ENCODE measurements around the gene INSM2. TPM values are rescaled to one million over a fixed set of nuclear protein-coding genes. Genes with fewer than 3 reads are reported as not detected.

INSM2 gene
- total and polyA plus RNA-seq, 2 of the 13 experiments (the other 11 are each of a cell fraction or from before 2014, with no cell fraction given) = not detected

DNA sequence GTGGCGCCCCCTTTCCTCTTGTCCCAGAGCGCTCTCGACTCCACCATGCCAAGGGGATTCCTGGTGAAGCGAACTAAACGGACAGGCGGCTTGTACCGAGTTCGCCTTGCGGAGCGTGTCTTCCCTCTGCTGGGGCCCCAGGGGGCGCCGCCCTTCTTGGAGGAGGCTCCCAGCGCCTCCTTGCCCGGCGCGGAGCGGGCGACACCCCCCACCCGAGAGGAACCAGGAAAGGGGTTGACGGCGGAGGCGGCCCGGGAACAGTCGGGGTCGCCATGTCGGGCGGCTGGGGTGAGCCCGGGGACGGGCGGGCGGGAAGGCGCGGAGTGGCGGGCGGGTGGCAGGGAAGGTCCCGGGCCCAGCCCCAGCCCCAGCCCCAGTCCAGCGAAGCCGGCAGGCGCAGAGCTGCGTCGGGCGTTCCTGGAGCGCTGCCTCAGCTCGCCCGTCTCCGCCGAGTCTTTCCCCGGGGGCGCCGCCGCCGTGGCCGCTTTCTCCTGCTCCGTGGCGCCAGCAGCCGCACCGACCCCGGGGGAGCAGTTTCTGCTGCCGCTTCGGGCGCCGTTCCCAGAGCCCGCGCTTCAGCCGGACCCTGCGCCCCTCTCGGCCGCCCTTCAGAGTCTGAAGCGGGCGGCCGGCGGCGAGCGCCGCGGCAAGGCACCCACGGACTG, 376 bp downstream of the INSM2 start (continued):
- 0 out of 2 replicates have a peak, but pooled peaks have one; percentile 7 for TF ChIP-seq ZNF510 (CRISPR knock-in tag; IDR thresholded peaks at IDR 0.05; ENCODE audit: low read depth)
- no peak for TF ChIP-seq SAFB2 (CRISPR knock-in tag; IDR thresholded peaks at IDR 0.05; ENCODE audit: borderline replicate concordance, low read depth)
- no peak for TF ChIP-seq MXI1 (IDR thresholded peaks at IDR 0.05; ENCODE audit: borderline replicate concordance, low read depth, low read length)
- no peak; the same call in 1 of the 2 replicates for TF ChIP-seq HOXD1 (CRISPR knock-in tag; IDR thresholded peaks at IDR 0.05)
- no peak for TF ChIP-seq FLYWCH1 (CRISPR knock-in tag; IDR thresholded peaks at IDR 0.05)
- TF ChIP-seq NFATC3 (CRISPR knock-in tag; IDR thresholded peaks at IDR 0.05) = 0 out of 2 replicates have a peak, but pooled peaks have one; percentile 68
- 0 out of 2 replicates have a peak, but pooled peaks have one; percentile 53 for TF ChIP-seq ZBTB42 (CRISPR knock-in tag; IDR thresholded peaks at IDR 0.05)
- no peak for TF ChIP-seq ZNF251 (CRISPR knock-in tag; IDR thresholded peaks at IDR 0.05)
- TF ChIP-seq ZFP90 (CRISPR knock-in tag; IDR thresholded peaks at IDR 0.05; ENCODE audit: borderline replicate concordance) = peak; percentile 68; the same call in 1 of the 2 replicates
- TF ChIP-seq KDM1A (CRISPR knock-in tag; IDR thresholded peaks at IDR 0.05) = no peak
- peak; percentile 3 for TF ChIP-seq HNRNPK (IDR thresholded peaks at IDR 0.05; ENCODE audit: low read depth, low read length, poor library complexity, severe bottlenecking)
- TF ChIP-seq ZSCAN12 (CRISPR knock-in tag; IDR thresholded peaks at IDR 0.05) = peak; percentile 45; the same call in 1 of the 2 replicates
- TF ChIP-seq YEATS2 (CRISPR knock-in tag; IDR thresholded peaks at IDR 0.05; ENCODE audit: borderline replicate concordance) = no peak
- TF ChIP-seq, protein P1, sequence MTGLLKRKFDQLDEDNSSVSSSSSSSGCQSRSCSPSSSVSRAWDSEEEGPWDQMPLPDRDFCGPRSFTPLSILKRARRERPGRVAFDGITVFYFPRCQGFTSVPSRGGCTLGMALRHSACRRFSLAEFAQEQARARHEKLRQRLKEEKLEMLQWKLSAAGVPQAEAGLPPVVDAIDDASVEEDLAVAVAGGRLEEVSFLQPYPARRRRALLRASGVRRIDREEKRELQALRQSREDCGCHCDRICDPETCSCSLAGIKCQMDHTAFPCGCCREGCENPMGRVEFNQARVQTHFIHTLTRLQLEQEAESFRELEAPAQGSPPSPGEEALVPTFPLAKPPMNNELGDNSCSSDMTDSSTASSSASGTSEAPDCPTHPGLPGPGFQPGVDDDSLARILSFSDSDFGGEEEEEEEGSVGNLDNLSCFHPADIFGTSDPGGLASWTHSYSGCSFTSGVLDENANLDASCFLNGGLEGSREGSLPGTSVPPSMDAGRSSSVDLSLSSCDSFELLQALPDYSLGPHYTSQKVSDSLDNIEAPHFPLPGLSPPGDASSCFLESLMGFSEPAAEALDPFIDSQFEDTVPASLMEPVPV (CRISPR knock-in tag; IDR thresholded peaks at IDR 0.05) = no peak
- TF ChIP-seq, protein P2, sequence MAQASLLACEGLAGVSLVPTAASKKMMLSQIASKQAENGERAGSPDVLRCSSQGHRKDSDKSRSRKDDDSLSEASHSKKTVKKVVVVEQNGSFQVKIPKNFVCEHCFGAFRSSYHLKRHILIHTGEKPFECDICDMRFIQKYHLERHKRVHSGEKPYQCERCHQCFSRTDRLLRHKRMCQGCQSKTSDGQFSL (CRISPR knock-in tag; IDR thresholded peaks at IDR 0.05) = peak; percentile 10; the same call in 1 of the 2 replicates
- TF ChIP-seq, protein P3, sequence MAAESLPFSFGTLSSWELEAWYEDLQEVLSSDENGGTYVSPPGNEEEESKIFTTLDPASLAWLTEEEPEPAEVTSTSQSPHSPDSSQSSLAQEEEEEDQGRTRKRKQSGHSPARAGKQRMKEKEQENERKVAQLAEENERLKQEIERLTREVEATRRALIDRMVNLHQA (CRISPR knock-in tag; IDR thresholded peaks at IDR 0.05) = no peak
- TF ChIP-seq NCOA5 (CRISPR knock-in tag; IDR thresholded peaks at IDR 0.05) = 0 out of 2 replicates have a peak, but pooled peaks have one; percentile 50
- TF ChIP-seq MTA3 (CRISPR knock-in tag; IDR thresholded peaks at IDR 0.05) = no peak
- TF ChIP-seq, protein P4, sequence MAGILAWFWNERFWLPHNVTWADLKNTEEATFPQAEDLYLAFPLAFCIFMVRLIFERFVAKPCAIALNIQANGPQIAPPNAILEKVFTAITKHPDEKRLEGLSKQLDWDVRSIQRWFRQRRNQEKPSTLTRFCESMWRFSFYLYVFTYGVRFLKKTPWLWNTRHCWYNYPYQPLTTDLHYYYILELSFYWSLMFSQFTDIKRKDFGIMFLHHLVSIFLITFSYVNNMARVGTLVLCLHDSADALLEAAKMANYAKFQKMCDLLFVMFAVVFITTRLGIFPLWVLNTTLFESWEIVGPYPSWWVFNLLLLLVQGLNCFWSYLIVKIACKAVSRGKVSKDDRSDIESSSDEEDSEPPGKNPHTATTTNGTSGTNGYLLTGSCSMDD (CRISPR knock-in tag; IDR thresholded peaks at IDR 0.05) = no peak
- peak; percentile 3; the same call in 1 of the 2 replicates for TF ChIP-seq ZNF761 (CRISPR knock-in tag; conservative IDR thresholded peaks at IDR 0.05)
- no peak for TF ChIP-seq HNF4G (IDR thresholded peaks at IDR 0.05; ENCODE audit: borderline replicate concordance, low read depth, low read length)
- no peak for TF ChIP-seq HNF4G (CRISPR knock-in tag; IDR thresholded peaks at IDR 0.05; ENCODE audit: borderline replicate concordance, low read depth)
- TF ChIP-seq, protein P5, sequence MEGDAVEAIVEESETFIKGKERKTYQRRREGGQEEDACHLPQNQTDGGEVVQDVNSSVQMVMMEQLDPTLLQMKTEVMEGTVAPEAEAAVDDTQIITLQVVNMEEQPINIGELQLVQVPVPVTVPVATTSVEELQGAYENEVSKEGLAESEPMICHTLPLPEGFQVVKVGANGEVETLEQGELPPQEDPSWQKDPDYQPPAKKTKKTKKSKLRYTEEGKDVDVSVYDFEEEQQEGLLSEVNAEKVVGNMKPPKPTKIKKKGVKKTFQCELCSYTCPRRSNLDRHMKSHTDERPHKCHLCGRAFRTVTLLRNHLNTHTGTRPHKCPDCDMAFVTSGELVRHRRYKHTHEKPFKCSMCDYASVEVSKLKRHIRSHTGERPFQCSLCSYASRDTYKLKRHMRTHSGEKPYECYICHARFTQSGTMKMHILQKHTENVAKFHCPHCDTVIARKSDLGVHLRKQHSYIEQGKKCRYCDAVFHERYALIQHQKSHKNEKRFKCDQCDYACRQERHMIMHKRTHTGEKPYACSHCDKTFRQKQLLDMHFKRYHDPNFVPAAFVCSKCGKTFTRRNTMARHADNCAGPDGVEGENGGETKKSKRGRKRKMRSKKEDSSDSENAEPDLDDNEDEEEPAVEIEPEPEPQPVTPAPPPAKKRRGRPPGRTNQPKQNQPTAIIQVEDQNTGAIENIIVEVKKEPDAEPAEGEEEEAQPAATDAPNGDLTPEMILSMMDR (CRISPR knock-in tag; IDR thresholded peaks at IDR 0.05) = peak; percentile 43
- no peak for TF ChIP-seq NR2C2 (CRISPR knock-in tag; IDR thresholded peaks at IDR 0.05; ENCODE audit: borderline replicate concordance)
- 0 out of 2 replicates have a peak, but pooled peaks have one; percentile 1 for TF ChIP-seq ZNF790 (CRISPR knock-in tag; IDR thresholded peaks at IDR 0.05; ENCODE audit: borderline replicate concordance)
- TF ChIP-seq NFIB (CRISPR knock-in tag; IDR thresholded peaks at IDR 0.05; ENCODE audit: borderline replicate concordance) = no peak

Measured in HepG2 (cell line).